GM23338 (cell line): ENCODE results near the gene CASR. TPM values are rescaled to one million over a fixed set of nuclear protein-coding genes. Genes with fewer than 3 reads are reported as not detected.

Source experiments
- ATAC-seq: fragments of 200-7000 bp; cut with Tn5 transposase; 3 replicates; pipeline ENCODE4 v1.9.1; 2020
- DNase-seq: peaks from one replicate; pipeline ENCODE4 v3.0.0-alpha.2; 2015; ENCODE audit warnings: low spot score
- H2AFZ ChIP-seq: fragments of 200-600 bp; sonication (generic); 2 replicates; pipeline ENCODE4 v1.8.0; 2016; ENCODE audit warnings: antibody characterized with exemption, mild to moderate bottlenecking, moderate library complexity
- H3F3A ChIP-seq: fragments of 200-600 bp; sonication (generic); replicated peaks from 2 replicates; pipeline ENCODE4 v1.8.0; 2017; ENCODE audit warnings: antibody characterized with exemption, mixed run types, low read depth
- H3K27ac ChIP-seq: fragments of 200-600 bp; sonication (generic); 2 replicates; pipeline ENCODE4 v1.6.1; 2016; ENCODE audit warnings: low read depth
- H3K27me3 ChIP-seq: fragments of 200-600 bp; sonication (generic); 2 replicates; pipeline ENCODE4 v1.8.0; 2016; ENCODE audit warnings: mild to moderate bottlenecking, mixed run types, moderate library complexity; ENCODE audit not compliant: insufficient read depth
- H3K36me3 ChIP-seq: fragments of 200-600 bp; sonication (generic); 2 replicates; pipeline ENCODE4 v1.8.0; 2016; ENCODE audit warnings: mild to moderate bottlenecking; ENCODE audit not compliant: insufficient read depth
- H3K4me1 ChIP-seq: fragments of 200-600 bp; sonication (generic); 2 replicates; pipeline ENCODE4 v1.8.0; 2016; ENCODE audit warnings: mild to moderate bottlenecking, moderate library complexity; ENCODE audit not compliant: insufficient read depth
- H3K4me2 ChIP-seq: fragments of 200-600 bp; sonication (generic); 2 replicates; pipeline ENCODE4 v1.7.1; 2017; ENCODE audit warnings: mixed run types
- H3K4me3 ChIP-seq: fragments of 200-600 bp; sonication (generic); 2 replicates; pipeline ENCODE4 v1.6.1; 2016; ENCODE audit warnings: mixed run types
- H3K79me2 ChIP-seq: fragments of 200-600 bp; sonication (generic); replicated peaks from 2 replicates; pipeline ENCODE4 v1.8.0; 2017; ENCODE audit warnings: mild to moderate bottlenecking; ENCODE audit not compliant: insufficient read depth
- H3K9me2 ChIP-seq: fragments of 200-600 bp; sonication (generic); 2 replicates; pipeline ENCODE4 v1.8.0; 2017; ENCODE audit not compliant: insufficient read depth
- H4K20me1 ChIP-seq: fragments of 200-600 bp; sonication (generic); replicated peaks from 2 replicates; pipeline ENCODE4 v1.8.0; 2017; ENCODE audit warnings: mild to moderate bottlenecking; ENCODE audit not compliant: insufficient read depth
- H3K27ac Mint-ChIP-seq: 2 replicates; pipeline ENCODE4 v1.8.0; 2020; ENCODE audit warnings: inconsistent platforms, mild to moderate bottlenecking, moderate library complexity, mixed read lengths
- H3K27me3 Mint-ChIP-seq: 3 replicates; pipeline ENCODE4 v1.8.0; 2022; ENCODE audit warnings: low read depth, mild to moderate bottlenecking, moderate library complexity, mixed read lengths, inconsistent platforms; ENCODE audit not compliant: insufficient read depth, poor library complexity
- H3K36me3 Mint-ChIP-seq: 3 replicates; pipeline ENCODE4 v1.8.0; 2021; ENCODE audit warnings: low read depth, mild to moderate bottlenecking, inconsistent platforms, moderate library complexity, mixed read lengths
- H3K4me1 Mint-ChIP-seq: 3 replicates; pipeline ENCODE4 v1.8.0; 2020; ENCODE audit warnings: mild to moderate bottlenecking, inconsistent platforms, mixed read lengths
- H3K4me3 Mint-ChIP-seq: 3 replicates; pipeline ENCODE4 v1.8.0; 2021; ENCODE audit warnings: moderate library complexity, mild to moderate bottlenecking, inconsistent platforms, mixed read lengths
- H3K9me3 Mint-ChIP-seq: 3 replicates; pipeline ENCODE4 v1.8.0; 2020; ENCODE audit warnings: moderate library complexity, mild to moderate bottlenecking, inconsistent platforms, mixed read lengths
- CREB1 ChIP-seq: fragments of 250-450 bp; sonication (Bioruptor Pico); IDR thresholded peaks from 2 replicates; pipeline ENCODE4 v1.5.0; 2020; ENCODE audit warnings: low read depth, mild to moderate bottlenecking, moderate library complexity
- CTCF ChIP-seq, 2 experiments: fragments of 200-600 bp in 1 of 2; sonication (generic) in 1 of 2; conservative IDR thresholded peaks; 2 replicates each; pipeline versions ENCODE4 v1.5.1 to v1.6.1; 2016 to 2017; ENCODE audit warnings: antibody characterized with exemption in 2 of 2, low read depth in 2 of 2, mild to moderate bottlenecking in 2 of 2, moderate library complexity in 1 of 2
- ETS1 ChIP-seq: IDR thresholded peaks from 2 replicates; pipeline ENCODE4 v1.6.1; 2016; ENCODE audit warnings: antibody characterized with exemption
- EZH2 ChIP-seq: fragments of 200-600 bp; sonication (generic); IDR thresholded peaks from one replicate; pipeline ENCODE4 v1.8.0; 2017; ENCODE audit warnings: antibody characterized with exemption, mild to moderate bottlenecking, low read depth; ENCODE audit not compliant: unreplicated experiment
- EZH2phosphoT487 ChIP-seq: fragments of 200-600 bp; sonication (generic); IDR thresholded peaks from one replicate; pipeline ENCODE4 v1.8.1; 2018; ENCODE audit warnings: antibody characterized with exemption; ENCODE audit not compliant: unreplicated experiment
- JUNB ChIP-seq: IDR thresholded peaks from one replicate; pipeline ENCODE4 v1.6.1; 2016; ENCODE audit warnings: antibody characterized with exemption; ENCODE audit not compliant: unreplicated experiment
- NANOG ChIP-seq: IDR thresholded peaks from 2 replicates; pipeline ENCODE4 v1.6.1; 2016; ENCODE audit warnings: antibody characterized with exemption, borderline replicate concordance
- POLR2AphosphoS5 ChIP-seq: IDR thresholded peaks from 2 replicates; pipeline ENCODE4 v1.6.1; 2016; ENCODE audit warnings: antibody characterized with exemption, low read depth
- REST ChIP-seq: IDR thresholded peaks from one replicate; pipeline ENCODE4 v1.6.1; 2018; ENCODE audit warnings: antibody characterized with exemption; ENCODE audit not compliant: unreplicated experiment
- STAT1 ChIP-seq: IDR thresholded peaks from one replicate; pipeline ENCODE4 v1.6.1; 2016; ENCODE audit warnings: antibody characterized with exemption; ENCODE audit not compliant: unreplicated experiment
- ZNF114 ChIP-seq: fragments of 250-450 bp; sonication (Bioruptor Pico); IDR thresholded peaks from 2 replicates; pipeline ENCODE4 v1.5.0; 2020; ENCODE audit warnings: mild to moderate bottlenecking, moderate library complexity
- ZNF331 ChIP-seq: fragments of 250-450 bp; sonication (Bioruptor Pico); IDR thresholded peaks from 2 replicates; pipeline ENCODE4 v1.5.0; 2020; ENCODE audit warnings: low read depth, mild to moderate bottlenecking, moderate library complexity
- ZNF462 ChIP-seq: fragments of 250-450 bp; sonication (Bioruptor Pico); IDR thresholded peaks from 2 replicates; pipeline ENCODE4 v1.5.0; 2020; ENCODE audit warnings: mild to moderate bottlenecking, moderate library complexity
- polyA plus RNA-seq: library from polyadenylated mRNA; unstranded; fragments of >200 nt; fragmentation: Nextera tagmentation; extraction: Ambion mirVana; gene quantifications from 2 replicates; pipeline ENCODE4 v1.2.1, GENCODE V29; 2016
- total RNA-seq: library from RNA; depleted of rRNA; stranded (reverse); fragments of >200 nt; shearing (Covaris generic); gene quantifications from 2 replicates; pipeline ENCODE4 v1.2.3, GENCODE V29; 2014

Gene CASR
- total and polyA plus RNA-seq, 2 experiments from 2014 or later: 0.08 to 0.56 TPM

GRCh38 chr3:122312826-122313225 is 129.4 kb downstream of the CASR start:
- no peak overlapping the region for H3K4me3 Mint-ChIP-seq
- no peak for ATAC-seq
- no peaks in the 10 kb centered on the region for H3K36me3 Mint-ChIP-seq
- Histone ChIP-seq H3K9me2 (0 out of 2 replicates have a peak, but pooled peaks cover 3% of the 10 kb centered on the region), H3K36me3 (no peaks in the 10 kb centered on the region), H2AFZ (no peak overlapping the region), H3F3A (no peaks in the 10 kb centered on the region), H3K4me3 (no peak overlapping the region), H4K20me1 (no peaks in the 10 kb centered on the region), H3K27ac (no peak overlapping the region), H3K4me2 (no peak overlapping the region), H3K79me2 (no peaks in the 10 kb centered on the region), H3K4me1 (peaks cover 9% of the 10 kb centered on the region; the same call in 1 of the 2 replicates), H3K27me3 (no peaks in the 10 kb centered on the region)
- TF ChIP-seq EZH2phosphoT487 (no peak), CTCF (conservative IDR thresholded peaks at IDR 0.05; ENCODE audit: low read depth in 2 of 2) (no peak), NANOG (no peak), REST (no peak), ZNF114 (CRISPR knock-in tag) (no peak), ZNF462 (CRISPR knock-in tag) (no peak), ZNF331 (CRISPR knock-in tag) (no peak), CREB1 (CRISPR knock-in tag) (no peak), JUNB (no peak), EZH2 (no peak), ETS1 (no peak), POLR2AphosphoS5 (no peak), STAT1 (no peak)
- no peak overlapping the region for H3K27ac Mint-ChIP-seq
- DNase-seq: no peak
- H3K9me3 Mint-ChIP-seq: no peaks in the 10 kb centered on the region
- peaks cover 16% of the 10 kb centered on the region for H3K4me1 Mint-ChIP-seq
- peaks cover 3% of the 10 kb centered on the region for H3K27me3 Mint-ChIP-seq
